CD8-positive, alpha-beta memory T cell (primary cell): ENCODE measurements around the gene ACO1. TPM values are rescaled to one million over a fixed set of nuclear protein-coding genes. Genes with fewer than 3 reads are reported as not detected.

Source experiments
- CTCF ChIA-PET: fragments of 350-600 bp; sonication (Branson Sonifier 250); formaldehyde crosslinking; loops from one replicate; lab custom pipeline; 2021; ENCODE audit warnings: antibody characterized with exemption; lab: Charles Lee
- POLR2A ChIA-PET: fragments of 350-600 bp; sonication (Branson Sonifier 250); formaldehyde crosslinking; loops from one replicate; lab custom pipeline; 2021; ENCODE audit warnings: antibody characterized with exemption; lab: Charles Lee
- DNase-seq, 5 donors: peaks; one replicate each; pipeline versions ENCODE4 v3.0.0 to v3.0.0-alpha.2; 2020 to 2022; ENCODE audit warnings: mixed read lengths in 1 of 5
- H3K27ac ChIP-seq: one replicate; pipeline ENCODE4 v1.7.0; 2013; ENCODE audit warnings: low read depth, mild to moderate bottlenecking, low read length, moderate library complexity
- H3K27me3 ChIP-seq: 2 replicates; pipeline ENCODE4 v1.7.0; 2013; ENCODE audit warnings: low read length, mild to moderate bottlenecking; ENCODE audit not compliant: insufficient read depth, poor library complexity, severe bottlenecking
- H3K36me3 ChIP-seq: 2 replicates; pipeline ENCODE4 v1.7.0; 2013; ENCODE audit warnings: mild to moderate bottlenecking, low read length, moderate library complexity; ENCODE audit not compliant: insufficient read depth
- H3K4me1 ChIP-seq: 2 replicates; pipeline ENCODE4 v1.7.0; 2013; ENCODE audit warnings: mild to moderate bottlenecking, low read length, moderate library complexity; ENCODE audit not compliant: insufficient read depth
- H3K4me3 ChIP-seq: 2 replicates; pipeline ENCODE4 v1.7.0; 2013; ENCODE audit warnings: mild to moderate bottlenecking, low read length
- H3K9me3 ChIP-seq: 2 replicates; pipeline ENCODE4 v1.7.0; 2013; ENCODE audit warnings: mild to moderate bottlenecking, low read length
- H3K27ac Mint-ChIP-seq, 8 donors: one replicate each; pipeline ENCODE4 v1.8.0; 2020 to 2021; ENCODE audit warnings: mixed read lengths in 8 of 8, mild to moderate bottlenecking in 6 of 8, inconsistent platforms in 3 of 8, moderate library complexity in 3 of 8
- H3K27me3 Mint-ChIP-seq, 2 donors: one replicate each; pipeline ENCODE4 v1.8.0; 2020 to 2021; ENCODE audit warnings: mixed read lengths in 2 of 2, mild to moderate bottlenecking in 1 of 2, moderate library complexity in 1 of 2
- H3K36me3 Mint-ChIP-seq, 3 donors: one replicate each; pipeline ENCODE4 v1.8.0; 2020 to 2021; ENCODE audit warnings: mixed read lengths in 3 of 3, inconsistent platforms in 1 of 3, mild to moderate bottlenecking in 1 of 3
- H3K4me1 Mint-ChIP-seq, 3 donors: one replicate each; pipeline ENCODE4 v1.8.0; 2020 to 2021; ENCODE audit warnings: mixed read lengths in 3 of 3, inconsistent platforms in 1 of 3, mild to moderate bottlenecking in 1 of 3
- H3K4me3 Mint-ChIP-seq, 7 donors: one replicate each; pipeline ENCODE4 v1.8.0; 2020 to 2021; ENCODE audit warnings: mixed read lengths in 7 of 7, mild to moderate bottlenecking in 6 of 7, moderate library complexity in 4 of 7, inconsistent platforms in 2 of 7
- H3K9me3 Mint-ChIP-seq, 5 donors: one replicate each; pipeline ENCODE4 v1.8.0; 2020 to 2022; ENCODE audit warnings: mixed read lengths in 5 of 5, mild to moderate bottlenecking in 3 of 5, moderate library complexity in 2 of 5, inconsistent platforms in 1 of 5
- polyA plus RNA-seq: library from polyadenylated mRNA; unstranded; fragments of 300-500 nt; fragmentation: Illumina TruSeq; gene quantifications from one replicate; pipeline ENCODE4 v1.2.3, GENCODE V29; 2021
- total RNA-seq, 2 experiments: library from RNA; stranded (reverse); gene quantifications; one replicate each; pipeline ENCODE4 v1.2.3, GENCODE V29; 2021

Gene ACO1
- total and polyA plus RNA-seq, 3 experiments from 2014 or later = 11.0 to 13.6 (median 13.5) TPM

- ChIA-PET CTCF (interaction anchor here (0.8 to 5.0 kb wide), 8 partner anchors 12 to 196 kb away, joined by 3 to 57 read pairs (median 4); partner anchors contain the start of gene RIGI), POLR2A (interaction anchor here (1.9 to 2.1 kb wide), 2 partner anchors 166 to 187 kb away, joined by 10 to 14 read pairs; partner anchors contain the start of genes SMIM27 and TOPORS)
- Mint-ChIP-seq H3K36me3 (peaks cover 0 to 10% (median 2%) of the 10 kb centered on the region in 3 donors), H3K4me1 (peaks cover 20 to 36% (median 26%) of the 10 kb centered on the region in 3 donors), H3K27ac (peak overlapping the region in 5 of 8 donors; percentile 21 to 92 (median 63)), H3K4me3 (peak overlapping the region; percentile 81 to 90 (median 87)), H3K27me3 (peaks cover 4 to 25% of the 10 kb centered on the region in 2 donors), H3K9me3 (no peaks in the 10 kb centered on the region)
- peaks cover 10% of the 10 kb centered on the region for H3K4me1 ChIP-seq
- no peaks in the 10 kb centered on the region for H3K36me3 ChIP-seq
- DNase-seq = no peak
- peak overlapping the region; percentile 28 for H3K27ac ChIP-seq
- no peaks in the 10 kb centered on the region for H3K27me3 ChIP-seq
- H3K4me3 ChIP-seq = peak overlapping the region; percentile 82
- H3K9me3 ChIP-seq = no peaks in the 10 kb centered on the region
Measured at GRCh38 chr9:32385152-32385884, 875 bp downstream of the ACO1 start.

- DNase-seq = no peak
- H3K27me3 Mint-ChIP-seq = peaks cover 4 to 20% of the 10 kb centered on the region in 2 donors
- no peaks in the 10 kb centered on the region for H3K36me3 ChIP-seq
- H3K9me3 ChIP-seq = no peaks in the 10 kb centered on the region
- H3K9me3 Mint-ChIP-seq = no peaks in the 10 kb centered on the region
- no peaks in the 10 kb centered on the region for H3K27me3 ChIP-seq
- peaks cover 10% of the 10 kb centered on the region for H3K4me1 ChIP-seq
- H3K27ac Mint-ChIP-seq = peak overlapping the region in 2 of 8 donors; percentile 8 to 91
- no peak overlapping the region for H3K4me3 ChIP-seq
- ChIA-PET CTCF (interaction anchor here (0.8 to 5.0 kb wide), 3 partner anchors 140 to 195 kb away, joined by 4 to 57 read pairs (median 22); partner anchors contain the start of gene RIGI), POLR2A (interaction anchor here (2.1 kb wide), 1 partner anchor 166 kb away, joined by 14 read pairs; the partner anchor contains the start of genes SMIM27 and TOPORS)
- H3K4me1 Mint-ChIP-seq = peaks cover 20 to 36% (median 26%) of the 10 kb centered on the region in 3 donors
- H3K27ac ChIP-seq = no peak overlapping the region
- peaks cover 0 to 11% (median 2%) of the 10 kb centered on the region in 3 donors for H3K36me3 Mint-ChIP-seq
- H3K4me3 Mint-ChIP-seq = peak overlapping the region; percentile 41 to 90 (median 57)
Measured at GRCh38 chr9:32385885-32386283, 1.4 kb downstream of the ACO1 start.

DNA sequence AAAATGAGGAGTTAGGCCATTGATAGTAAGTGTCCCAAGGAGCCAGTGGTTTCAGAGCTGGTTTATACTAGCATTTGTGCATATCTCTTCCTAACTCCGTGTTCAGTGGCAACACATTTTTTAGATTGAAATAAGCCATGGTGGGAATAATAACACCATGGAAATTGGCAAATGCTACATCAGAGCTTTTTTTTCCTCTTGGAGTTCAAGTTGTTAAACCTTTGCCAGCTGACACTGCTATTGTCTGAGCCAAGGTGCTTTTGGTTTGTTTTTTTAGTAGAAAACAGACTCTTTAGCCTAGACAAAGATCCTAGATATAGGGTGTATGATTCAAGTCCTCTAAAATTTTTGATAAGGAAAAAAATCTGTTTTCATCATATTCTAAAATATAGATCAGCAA is 2.8 kb downstream of the ACO1 start:
- no peak for DNase-seq
- H3K9me3 Mint-ChIP-seq = no peaks in the 10 kb centered on the region
- H3K27ac Mint-ChIP-seq = peak overlapping the region in 1 of 8 donors; percentile 4
- ChIA-PET CTCF (interaction anchor here (1.0 to 4.0 kb wide), 2 partner anchors 8 to 185 kb away, joined by 3 to 28 read pairs; no protein-coding TSS in a partner anchor), POLR2A (no interaction called here)
- Histone ChIP-seq H3K4me3 (no peak overlapping the region), H3K9me3 (no peaks in the 10 kb centered on the region), H3K27me3 (no peaks in the 10 kb centered on the region), H3K27ac (no peak overlapping the region), H3K36me3 (no peaks in the 10 kb centered on the region), H3K4me1 (peaks cover 10% of the 10 kb centered on the region)
- peaks cover 0 to 14% (median 2%) of the 10 kb centered on the region in 3 donors for H3K36me3 Mint-ChIP-seq
- H3K27me3 Mint-ChIP-seq = peaks cover 0 to 8% of the 10 kb centered on the region in 2 donors
- peak overlapping the region in 1 of 7 donors; percentile 73 for H3K4me3 Mint-ChIP-seq
- H3K4me1 Mint-ChIP-seq = peaks cover 20 to 36% (median 26%) of the 10 kb centered on the region in 3 donors

- H3K36me3 ChIP-seq = no peaks in the 10 kb centered on the region
- H3K4me3 ChIP-seq = no peak overlapping the region
- H3K27ac ChIP-seq = no peak overlapping the region
- H3K4me1 ChIP-seq = peaks cover 6% of the 10 kb centered on the region
- no peak for DNase-seq
- Mint-ChIP-seq H3K27me3 (no peaks in the 10 kb centered on the region), H3K4me1 (peaks cover 14 to 29% (median 18%) of the 10 kb centered on the region in 3 donors), H3K36me3 (peaks cover 6 to 16% (median 8%) of the 10 kb centered on the region in 3 donors), H3K4me3 (no peak overlapping the region), H3K27ac (no peak overlapping the region), H3K9me3 (no peaks in the 10 kb centered on the region)
- CTCF ChIA-PET = interaction anchor here (0.8 to 4.0 kb wide), 4 partner anchors 11 to 191 kb away, joined by 3 to 28 read pairs (median 4); partner anchors contain the start of gene RIGI
- no peaks in the 10 kb centered on the region for H3K27me3 ChIP-seq
- POLR2A ChIA-PET = no interaction called here
- H3K9me3 ChIP-seq = no peaks in the 10 kb centered on the region
Measured at GRCh38 chr9:32389365-32389764, 4.9 kb downstream of the ACO1 start.

GRCh38 chr9:32393911-32394310 is 9.5 kb downstream of the ACO1 start:
- Mint-ChIP-seq H3K36me3 (peaks cover 6 to 16% (median 8%) of the 10 kb centered on the region in 3 donors), H3K27ac (no peak overlapping the region), H3K4me3 (no peak overlapping the region), H3K4me1 (peaks cover 0 to 2% (median 2%) of the 10 kb centered on the region in 3 donors), H3K27me3 (no peaks in the 10 kb centered on the region), H3K9me3 (no peaks in the 10 kb centered on the region)
- H3K4me1 ChIP-seq = no peaks in the 10 kb centered on the region
- H3K27ac ChIP-seq = no peak overlapping the region
- no peak for DNase-seq
- no peaks in the 10 kb centered on the region for H3K9me3 ChIP-seq
- POLR2A ChIA-PET = no interaction called here
- H3K4me3 ChIP-seq = no peak overlapping the region
- H3K27me3 ChIP-seq = no peaks in the 10 kb centered on the region
- no peaks in the 10 kb centered on the region for H3K36me3 ChIP-seq
- CTCF ChIA-PET = interaction anchor here (1.1 kb wide), 1 partner anchor 15 kb away, joined by 5 read pairs; no protein-coding TSS in a partner anchor

DNA sequence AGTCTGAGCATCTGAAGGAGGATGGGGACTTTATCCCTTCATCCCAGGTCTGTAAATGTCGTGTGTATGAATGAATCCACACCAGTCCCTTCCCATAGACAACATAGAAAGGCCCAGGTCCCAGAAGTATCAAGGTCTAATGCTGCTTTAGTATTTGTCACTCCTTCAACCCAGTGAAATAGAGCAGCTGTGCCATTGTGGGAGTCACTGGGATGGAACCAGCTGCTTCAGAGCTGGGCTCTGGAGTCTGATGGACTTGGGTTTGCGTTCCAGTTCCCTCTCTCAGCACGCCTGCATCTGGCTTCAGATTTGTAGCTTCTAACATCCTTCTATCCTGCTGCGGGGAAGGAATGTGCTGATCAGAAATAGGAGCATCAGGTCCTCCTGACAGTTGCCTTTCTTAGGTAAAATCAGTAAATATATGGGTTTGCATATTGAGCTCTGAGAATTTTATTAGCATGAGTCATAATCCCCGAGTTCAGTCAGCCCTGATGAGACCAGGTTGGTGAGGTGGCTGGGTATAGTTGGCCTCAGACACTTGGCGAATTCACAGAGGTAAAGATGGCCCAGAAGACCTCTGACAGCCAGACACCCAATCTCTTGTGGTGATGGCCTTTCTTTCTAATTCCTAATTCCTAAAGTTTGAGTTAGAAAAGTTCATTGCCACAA is 10.1 kb downstream of the ACO1 start:
- Mint-ChIP-seq H3K27me3 (no peaks in the 10 kb centered on the region), H3K36me3 (peaks cover 6 to 13% (median 6%) of the 10 kb centered on the region in 3 donors), H3K27ac (no peak overlapping the region), H3K4me3 (no peak overlapping the region), H3K4me1 (no peaks in the 10 kb centered on the region), H3K9me3 (no peaks in the 10 kb centered on the region)
- Histone ChIP-seq H3K27me3 (no peaks in the 10 kb centered on the region), H3K4me1 (no peaks in the 10 kb centered on the region), H3K27ac (no peak overlapping the region), H3K4me3 (no peak overlapping the region), H3K9me3 (no peaks in the 10 kb centered on the region), H3K36me3 (no peaks in the 10 kb centered on the region)
- ChIA-PET POLR2A (no interaction called here), CTCF (interaction anchor here (0.8 to 1.1 kb wide), 2 partner anchors 15 to 177 kb away, joined by 3 to 5 read pairs; no protein-coding TSS in a partner anchor)
- DNase-seq = no peak

DNA sequence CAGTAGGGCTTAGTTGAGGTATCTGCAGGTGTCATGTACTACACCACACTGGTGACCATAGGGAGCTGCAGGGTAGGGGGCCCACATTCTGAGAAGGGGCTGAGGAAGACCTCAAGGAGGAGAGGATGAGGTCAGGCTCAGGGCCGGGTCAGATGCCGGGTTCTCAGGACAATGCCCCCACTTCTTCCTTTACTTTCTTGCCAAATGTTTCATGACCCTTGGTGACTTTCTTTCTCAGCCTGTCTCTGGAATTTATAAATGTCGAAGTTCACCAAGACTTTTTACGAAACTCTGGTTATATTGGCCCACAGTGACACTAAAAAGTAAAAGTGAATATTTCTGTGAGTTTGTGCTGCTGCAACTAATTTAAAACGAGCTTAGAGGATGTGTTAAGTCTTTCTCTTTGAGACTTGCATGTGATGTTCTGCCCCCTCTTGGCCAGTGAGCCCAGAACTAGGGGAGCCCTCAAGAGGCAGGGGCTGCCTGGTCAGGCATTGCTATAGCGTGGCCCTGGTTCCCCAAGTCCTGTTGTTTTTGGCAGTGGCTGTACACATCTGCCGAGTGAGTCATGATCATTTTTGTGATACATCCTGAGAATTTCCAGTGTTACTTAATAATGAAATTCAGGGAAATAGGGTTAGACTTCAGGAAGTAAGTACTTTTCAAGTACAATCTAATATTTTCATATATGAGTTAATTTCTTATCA is 11.2 kb downstream of the ACO1 start:
- DNase-seq = no peak
- Histone ChIP-seq H3K4me1 (no peaks in the 10 kb centered on the region), H3K4me3 (no peak overlapping the region), H3K27me3 (no peaks in the 10 kb centered on the region), H3K27ac (no peak overlapping the region), H3K9me3 (no peaks in the 10 kb centered on the region), H3K36me3 (no peaks in the 10 kb centered on the region)
- ChIA-PET POLR2A (no interaction called here), CTCF (no interaction called here)
- Mint-ChIP-seq H3K27ac (no peak overlapping the region), H3K27me3 (no peaks in the 10 kb centered on the region), H3K4me1 (no peaks in the 10 kb centered on the region), H3K9me3 (no peaks in the 10 kb centered on the region), H3K36me3 (peaks cover 6 to 7% (median 6%) of the 10 kb centered on the region in 3 donors), H3K4me3 (no peak overlapping the region)
